H9 (cell line): ENCODE results near the gene PHF5A. TPM values are rescaled to one million over a fixed set of nuclear protein-coding genes. Genes with fewer than 3 reads are reported as not detected.
A peak's percentile ranks its signal among the peaks of the same experiment; 100 is the strongest.

Experiments
- DNase-seq: peaks from one replicate; pipeline ENCODE4 v3.0.0-alpha.2; 2017
- H2AFZ ChIP-seq: one replicate; pipeline ENCODE4 v1.6.1; 2013; ENCODE audit warnings: mild to moderate bottlenecking, low read length, control low read depth, moderate library complexity
- H2AK5ac ChIP-seq: 2 replicates; pipeline ENCODE4 v1.6.1; 2013; ENCODE audit warnings: low read length, control low read depth, mixed read lengths; ENCODE audit not compliant: insufficient read length
- H2BK120ac ChIP-seq: one replicate; pipeline ENCODE4 v1.6.1; 2013; ENCODE audit warnings: low read depth, mild to moderate bottlenecking, low read length, control low read depth, inconsistent platforms; ENCODE audit not compliant: poor library complexity, severe bottlenecking
- H2BK12ac ChIP-seq: 2 replicates; pipeline ENCODE4 v1.6.1; 2013; ENCODE audit warnings: low read length, control low read depth, mixed read lengths, low read depth; ENCODE audit not compliant: insufficient read length
- H2BK15ac ChIP-seq: 2 replicates; pipeline ENCODE4 v1.6.1; 2013; ENCODE audit warnings: low read depth, low read length, control low read depth
- H2BK20ac ChIP-seq: one replicate; pipeline ENCODE4 v1.6.1; 2013; ENCODE audit warnings: low read depth, mild to moderate bottlenecking, low read length, control low read depth, inconsistent platforms; ENCODE audit not compliant: poor library complexity, severe bottlenecking
- H2BK5ac ChIP-seq: 2 replicates; pipeline ENCODE4 v1.6.1; 2013; ENCODE audit warnings: low read length, control low read depth, mixed read lengths; ENCODE audit not compliant: insufficient read length
- H3K14ac ChIP-seq: 2 replicates; pipeline ENCODE4 v1.6.1; 2013; ENCODE audit warnings: low read length, control low read depth; ENCODE audit not compliant: insufficient read depth
- H3K18ac ChIP-seq: 2 replicates; pipeline ENCODE4 v1.6.1; 2013; ENCODE audit warnings: low read depth, mild to moderate bottlenecking, mixed read lengths, low read length, control low read depth; ENCODE audit not compliant: insufficient read length
- H3K23ac ChIP-seq: 2 replicates; pipeline ENCODE4 v1.6.1; 2013; ENCODE audit warnings: low read length, control low read depth, mixed read lengths, low read depth; ENCODE audit not compliant: insufficient read length
- H3K23me2 ChIP-seq: 2 replicates; pipeline ENCODE4 v1.6.1; 2013; ENCODE audit warnings: low read depth, mild to moderate bottlenecking, mixed read lengths, low read length, control low read depth; ENCODE audit not compliant: insufficient read length, poor library complexity, severe bottlenecking
- H3K27ac ChIP-seq: 2 replicates; pipeline ENCODE4 v1.5.1; 2013; ENCODE audit warnings: low read length, control low read depth, mixed read lengths, low read depth; ENCODE audit not compliant: insufficient read length
- H3K27me3 ChIP-seq: 2 replicates; pipeline ENCODE4 v1.6.1; 2013; ENCODE audit warnings: low read length, control low read depth, inconsistent platforms; ENCODE audit not compliant: insufficient read depth
- H3K4ac ChIP-seq: 2 replicates; pipeline ENCODE4 v1.6.1; 2013; ENCODE audit warnings: low read depth, mild to moderate bottlenecking, control low read depth, inconsistent platforms, low read length, moderate library complexity
- H3K4me1 ChIP-seq: 2 replicates; pipeline ENCODE4 v1.6.1; 2013; ENCODE audit warnings: low read length, control low read depth, inconsistent platforms; ENCODE audit not compliant: insufficient read depth
- H3K4me2 ChIP-seq: 2 replicates; pipeline ENCODE4 v1.6.1; 2013; ENCODE audit warnings: low read length, control low read depth, mixed read lengths; ENCODE audit not compliant: insufficient read length, insufficient read depth
- H3K56ac ChIP-seq: 2 replicates; pipeline ENCODE4 v1.6.1; 2013; ENCODE audit warnings: low read depth, mild to moderate bottlenecking, mixed read lengths, low read length, control low read depth; ENCODE audit not compliant: insufficient read length
- H3K79me1 ChIP-seq: 2 replicates; pipeline ENCODE4 v1.6.1; 2013; ENCODE audit warnings: low read depth, mild to moderate bottlenecking, moderate library complexity, low read length, control low read depth, inconsistent platforms; ENCODE audit not compliant: insufficient read depth, poor library complexity, severe bottlenecking
- H3K79me2 ChIP-seq: 2 replicates; pipeline ENCODE4 v1.6.1; 2013; ENCODE audit warnings: low read length, control low read depth, inconsistent platforms; ENCODE audit not compliant: insufficient read depth
- H3K9ac ChIP-seq: 2 replicates; pipeline ENCODE4 v1.6.1; 2013; ENCODE audit warnings: low read length, control low read depth, mixed read lengths; ENCODE audit not compliant: insufficient read length; ENCODE audit errors: extremely low read depth
- H3K9me3 ChIP-seq: one replicate; pipeline ENCODE4 v1.6.1; 2013; ENCODE audit warnings: low read depth, low read length, inconsistent platforms; ENCODE audit not compliant: control insufficient read depth
- H3T11ph ChIP-seq: one replicate; pipeline ENCODE4 v1.6.1; 2013; ENCODE audit warnings: mild to moderate bottlenecking, low read length, control low read depth, inconsistent platforms
- H4K20me1 ChIP-seq: one replicate; pipeline ENCODE4 v1.6.1; 2013; ENCODE audit not compliant: control insufficient read depth, insufficient read length, insufficient read depth
- H4K5ac ChIP-seq: 2 replicates; pipeline ENCODE4 v1.6.1; 2013; ENCODE audit warnings: low read depth, mild to moderate bottlenecking, mixed read lengths, low read length, control low read depth; ENCODE audit not compliant: insufficient read length
- H4K8ac ChIP-seq: replicated peaks from 2 replicates; pipeline ENCODE4 v1.6.1; 2013; ENCODE audit warnings: low read length, control low read depth, mixed read lengths, low read depth; ENCODE audit not compliant: insufficient read length
- H4K91ac ChIP-seq: 2 replicates; pipeline ENCODE4 v1.6.1; 2013; ENCODE audit warnings: low read depth, mild to moderate bottlenecking, moderate library complexity, mixed read lengths, low read length, control low read depth; ENCODE audit not compliant: insufficient read length
- H3K27ac Mint-ChIP-seq, 3 experiments: 2 replicates in 2 of 3; 3 replicates in 1 of 3; pipeline ENCODE4 v1.8.0; 2020 to 2021; ENCODE audit warnings: mixed read lengths in 3 of 3, mild to moderate bottlenecking in 1 of 3, moderate library complexity in 1 of 3
- H3K27me3 Mint-ChIP-seq: 2 replicates; pipeline ENCODE4 v1.8.0; 2021; ENCODE audit warnings: low read depth, mild to moderate bottlenecking, moderate library complexity, mixed read lengths
- H3K36me3 Mint-ChIP-seq, 3 experiments: 2 replicates in 2 of 3; 3 replicates in 1 of 3; pipeline ENCODE4 v1.8.0; 2020 to 2021; ENCODE audit warnings: low read depth in 3 of 3, mixed read lengths in 3 of 3; ENCODE audit not compliant: insufficient read depth in 1 of 3
- H3K4me1 Mint-ChIP-seq, 2 experiments: 2 replicates each; pipeline ENCODE4 v1.8.0; 2020; ENCODE audit warnings: mixed read lengths in 2 of 2
- H3K4me3 Mint-ChIP-seq, 2 experiments: 2 replicates in 1 of 2; 3 replicates in 1 of 2; pipeline ENCODE4 v1.8.0; 2020 to 2021; ENCODE audit warnings: mild to moderate bottlenecking in 2 of 2, mixed read lengths in 2 of 2, moderate library complexity in 1 of 2
- H3K9me3 Mint-ChIP-seq, 2 experiments: 2 replicates in 1 of 2; 3 replicates in 1 of 2; pipeline ENCODE4 v1.8.0; 2020; ENCODE audit warnings: mild to moderate bottlenecking in 2 of 2, mixed read lengths in 2 of 2, moderate library complexity in 1 of 2
- WGBS: extraction: QIAGEN DNeasy Blood & Tissue Kit; methylation state at CpG from one replicate; pipeline ENCODE4 v1.1.7; 2013; ENCODE audit warnings: missing lambda C conversion rate, low lambda C conversion rate, mixed read lengths; ENCODE audit not compliant: insufficient read length; ENCODE audit errors: extremely low coverage; 5-methylcytosine and 5-hydroxymethylcytosine counted together
- total RNA-seq: library from RNA; stranded (reverse); gene quantifications from 2 replicates; pipeline ENCODE4 v1.2.1, GENCODE V29; 2021
- TF ChIP-seq, protein P1 (sequence below): fragments of 200-600 bp; sonication (generic); conservative IDR thresholded peaks from 3 replicates; pipeline ENCODE4 v1.8.0; 2021; ENCODE audit warnings: antibody characterized with exemption, mild to moderate bottlenecking

Gene PHF5A
- total RNA-seq, 1 experiment from 2014 or later, result 114 TPM

DNA sequence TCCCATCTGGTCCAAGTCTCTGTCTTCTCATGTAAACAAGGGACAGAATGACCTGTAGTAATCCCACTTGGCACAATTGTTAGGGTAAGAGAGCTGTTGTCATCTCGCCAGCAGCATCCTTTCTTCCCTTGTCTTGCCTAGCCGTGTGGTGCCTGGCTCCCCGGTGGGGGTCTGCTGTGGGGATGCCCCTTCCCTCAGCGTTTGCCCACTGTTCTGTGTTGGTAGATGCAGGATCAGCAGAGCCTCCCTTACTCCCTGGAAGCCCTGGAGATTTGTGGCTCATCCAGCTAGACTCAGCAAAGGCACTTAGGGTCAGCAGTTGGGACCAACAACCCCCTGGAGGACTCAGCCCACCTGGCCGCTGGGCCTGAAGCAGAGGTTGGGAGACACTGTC, 13.4 kb upstream of the PHF5A start:
- Histone ChIP-seq H3K79me2 (peaks cover 3% of the 10 kb centered on the region; the same call in 1 of the 2 replicates), H4K8ac (no peak overlapping the region), H2BK12ac (no peak overlapping the region), H4K91ac (no peak overlapping the region), H3K18ac (no peak overlapping the region), H3K23me2 (no peaks in the 10 kb centered on the region), H3K9me3 (no peaks in the 10 kb centered on the region), H3K4me2 (peak overlapping the region; percentile 4), H2BK20ac (no peak overlapping the region), H4K5ac (no peak overlapping the region), H3K27me3 (no peaks in the 10 kb centered on the region), H2BK5ac (no peak overlapping the region), H4K20me1 (peaks cover 2% of the 10 kb centered on the region), H2AFZ (no peak overlapping the region), H3K9ac (no peak overlapping the region), H3K23ac (no peak overlapping the region), H2BK120ac (no peak overlapping the region), H3K56ac (no peak overlapping the region), H3K4me1 (peaks cover 10% of the 10 kb centered on the region; the same call in 1 of the 2 replicates), H2BK15ac (no peak overlapping the region), H3K79me1 (no peaks in the 10 kb centered on the region), H3K4ac (no peak overlapping the region), H2AK5ac (no peak overlapping the region), H3T11ph (no peak overlapping the region), H3K14ac (no peak overlapping the region), H3K27ac (no peak overlapping the region)
- peak; percentile 55 for DNase-seq
- peak overlapping the region; percentile 7 to 22; a peak in 4 of 5 replicates for H3K4me3 Mint-ChIP-seq
- H3K27me3 Mint-ChIP-seq, result no peaks in the 10 kb centered on the region
- no peaks in the 10 kb centered on the region for H3K9me3 Mint-ChIP-seq
- peaks cover 50 to 58% of the 10 kb centered on the region in 2 experiments for H3K4me1 Mint-ChIP-seq
- whole genome bisulfite sequencing, result no CpG with 5 or more reads among the region's 5 CpGs
- no peaks in the 10 kb centered on the region; a peak in 1 of 7 replicates for H3K36me3 Mint-ChIP-seq
- peak overlapping the region in 2 of 3 experiments; percentile 68 to 78; a peak in 4 of 7 replicates for H3K27ac Mint-ChIP-seq
- TF ChIP-seq, protein P1, sequence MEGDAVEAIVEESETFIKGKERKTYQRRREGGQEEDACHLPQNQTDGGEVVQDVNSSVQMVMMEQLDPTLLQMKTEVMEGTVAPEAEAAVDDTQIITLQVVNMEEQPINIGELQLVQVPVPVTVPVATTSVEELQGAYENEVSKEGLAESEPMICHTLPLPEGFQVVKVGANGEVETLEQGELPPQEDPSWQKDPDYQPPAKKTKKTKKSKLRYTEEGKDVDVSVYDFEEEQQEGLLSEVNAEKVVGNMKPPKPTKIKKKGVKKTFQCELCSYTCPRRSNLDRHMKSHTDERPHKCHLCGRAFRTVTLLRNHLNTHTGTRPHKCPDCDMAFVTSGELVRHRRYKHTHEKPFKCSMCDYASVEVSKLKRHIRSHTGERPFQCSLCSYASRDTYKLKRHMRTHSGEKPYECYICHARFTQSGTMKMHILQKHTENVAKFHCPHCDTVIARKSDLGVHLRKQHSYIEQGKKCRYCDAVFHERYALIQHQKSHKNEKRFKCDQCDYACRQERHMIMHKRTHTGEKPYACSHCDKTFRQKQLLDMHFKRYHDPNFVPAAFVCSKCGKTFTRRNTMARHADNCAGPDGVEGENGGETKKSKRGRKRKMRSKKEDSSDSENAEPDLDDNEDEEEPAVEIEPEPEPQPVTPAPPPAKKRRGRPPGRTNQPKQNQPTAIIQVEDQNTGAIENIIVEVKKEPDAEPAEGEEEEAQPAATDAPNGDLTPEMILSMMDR, result no peak
